Subcutaneous adipose tissue (tissue), 4 donors: ENCODE data around the gene GAPDHS. TPM values are rescaled to one million over a fixed set of nuclear protein-coding genes. Genes with fewer than 3 reads are reported as not detected.

Experiments
- total RNA-seq, 4 donors: library from RNA; depleted of rRNA; stranded (reverse); fragments of >200 nt; gene quantifications; one replicate each; pipeline ENCODE4 v1.1.0, GENCODE V29; 2016
- TF ChIP-seq, protein P1 (sequence below): fragments of 450-650 bp; IDR thresholded peaks from one replicate; pipeline ENCODE4 v1.5.1; 2016; ENCODE audit warnings: low read depth, mild to moderate bottlenecking, control low read depth, antibody characterized with exemption, moderate library complexity

GAPDHS gene
- total RNA-seq, 4 donors from 2014 or later: not detected

DNA sequence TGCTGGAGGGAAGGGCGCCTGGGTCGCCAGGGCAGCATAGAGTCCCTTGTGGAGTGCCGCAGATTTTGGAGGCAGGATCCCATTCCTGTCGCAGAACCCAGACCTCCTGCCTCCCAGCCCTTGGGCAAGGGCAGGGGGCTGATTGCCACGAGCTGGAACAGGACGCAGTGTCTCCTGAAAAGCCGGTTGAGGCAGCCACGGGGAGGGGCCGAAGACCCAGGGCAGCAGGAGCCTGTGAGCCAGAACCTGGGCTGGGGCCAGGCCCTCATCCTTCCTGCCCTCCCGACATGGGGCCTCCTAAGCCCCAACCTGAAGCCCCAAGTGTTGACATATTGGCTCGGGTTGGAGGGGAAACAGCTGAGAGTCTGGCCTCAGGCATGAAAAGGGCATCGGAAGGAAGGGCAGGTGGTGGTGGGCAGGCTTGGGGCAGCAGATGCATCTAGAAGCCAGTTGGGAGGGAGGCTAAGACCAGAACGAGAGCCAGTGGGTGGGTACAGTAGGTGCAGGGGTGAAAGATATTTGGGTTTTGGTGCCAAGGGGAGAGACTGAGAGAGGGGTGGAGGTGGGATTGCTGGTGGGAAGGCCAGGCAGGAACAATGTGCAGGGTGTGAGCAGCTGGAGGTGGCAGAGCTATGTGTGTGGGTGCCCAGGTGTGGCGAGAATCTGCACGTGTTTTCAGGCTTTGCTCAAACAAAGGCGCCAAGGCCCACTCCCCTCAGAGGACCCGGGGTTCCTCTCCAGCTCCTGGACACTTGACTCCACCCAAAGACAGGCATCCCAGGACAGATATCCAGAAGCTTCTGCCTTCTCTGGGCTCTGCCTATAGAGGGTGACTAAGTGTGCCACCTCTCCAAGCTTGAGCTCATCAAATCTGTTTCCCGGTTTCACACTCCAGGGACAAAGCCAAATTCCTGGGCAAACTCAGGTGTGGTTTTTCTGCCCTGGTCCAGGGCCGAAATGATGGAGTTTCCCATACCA lies 3.7 kb upstream of the GAPDHS start:
- TF ChIP-seq, protein P1, sequence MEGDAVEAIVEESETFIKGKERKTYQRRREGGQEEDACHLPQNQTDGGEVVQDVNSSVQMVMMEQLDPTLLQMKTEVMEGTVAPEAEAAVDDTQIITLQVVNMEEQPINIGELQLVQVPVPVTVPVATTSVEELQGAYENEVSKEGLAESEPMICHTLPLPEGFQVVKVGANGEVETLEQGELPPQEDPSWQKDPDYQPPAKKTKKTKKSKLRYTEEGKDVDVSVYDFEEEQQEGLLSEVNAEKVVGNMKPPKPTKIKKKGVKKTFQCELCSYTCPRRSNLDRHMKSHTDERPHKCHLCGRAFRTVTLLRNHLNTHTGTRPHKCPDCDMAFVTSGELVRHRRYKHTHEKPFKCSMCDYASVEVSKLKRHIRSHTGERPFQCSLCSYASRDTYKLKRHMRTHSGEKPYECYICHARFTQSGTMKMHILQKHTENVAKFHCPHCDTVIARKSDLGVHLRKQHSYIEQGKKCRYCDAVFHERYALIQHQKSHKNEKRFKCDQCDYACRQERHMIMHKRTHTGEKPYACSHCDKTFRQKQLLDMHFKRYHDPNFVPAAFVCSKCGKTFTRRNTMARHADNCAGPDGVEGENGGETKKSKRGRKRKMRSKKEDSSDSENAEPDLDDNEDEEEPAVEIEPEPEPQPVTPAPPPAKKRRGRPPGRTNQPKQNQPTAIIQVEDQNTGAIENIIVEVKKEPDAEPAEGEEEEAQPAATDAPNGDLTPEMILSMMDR: no peak

DNA sequence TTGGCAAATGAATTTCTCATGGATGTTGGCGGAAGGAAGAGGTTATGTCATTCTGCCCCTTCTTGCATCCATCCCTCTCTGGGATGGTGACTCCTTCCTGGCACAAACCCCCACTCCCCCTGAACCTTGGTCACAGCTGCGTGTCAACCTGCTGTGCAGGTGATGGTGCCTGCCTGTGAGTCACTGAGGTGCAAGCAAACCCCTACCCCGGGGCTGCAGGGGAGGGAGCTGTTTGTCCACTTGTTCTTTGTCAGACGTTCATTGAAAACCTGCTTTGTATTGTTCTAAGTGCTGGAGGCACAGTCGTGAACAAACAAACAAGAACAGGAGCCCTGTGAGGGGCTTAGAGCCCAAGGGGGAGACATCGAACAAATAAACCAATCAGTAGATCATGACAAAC lies 2.0 kb upstream of the GAPDHS start:
- TF ChIP-seq, protein P1: no peak

DNA sequence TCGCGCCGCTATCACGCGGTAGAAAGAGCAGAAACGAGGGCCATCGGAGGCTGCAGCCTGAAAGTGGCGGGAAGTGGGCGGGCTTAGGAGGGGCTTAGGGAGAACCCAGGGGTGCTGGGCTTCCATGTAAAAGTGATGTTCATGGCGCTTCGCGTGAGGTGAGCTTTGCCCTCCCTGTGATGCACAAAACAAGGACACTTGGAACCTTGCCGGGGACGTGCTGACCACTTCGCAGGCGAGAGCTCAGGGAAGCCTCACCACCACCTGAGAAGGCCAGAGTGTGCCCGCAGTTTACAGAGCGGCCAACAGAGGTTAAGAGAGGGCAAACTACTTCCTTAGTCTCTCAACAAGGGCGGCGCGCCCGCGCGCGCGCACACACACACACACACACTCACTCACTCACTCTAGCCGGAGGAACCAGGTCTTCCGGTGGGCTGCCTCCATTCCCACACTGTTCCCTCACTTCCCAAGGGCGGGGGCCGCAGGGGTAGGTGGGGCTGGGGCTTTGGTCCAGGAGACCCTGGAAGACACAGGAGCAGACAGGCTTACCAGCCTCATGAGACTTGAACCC lies 651 bp downstream of the GAPDHS start:
- TF ChIP-seq, protein P1: no peak

DNA sequence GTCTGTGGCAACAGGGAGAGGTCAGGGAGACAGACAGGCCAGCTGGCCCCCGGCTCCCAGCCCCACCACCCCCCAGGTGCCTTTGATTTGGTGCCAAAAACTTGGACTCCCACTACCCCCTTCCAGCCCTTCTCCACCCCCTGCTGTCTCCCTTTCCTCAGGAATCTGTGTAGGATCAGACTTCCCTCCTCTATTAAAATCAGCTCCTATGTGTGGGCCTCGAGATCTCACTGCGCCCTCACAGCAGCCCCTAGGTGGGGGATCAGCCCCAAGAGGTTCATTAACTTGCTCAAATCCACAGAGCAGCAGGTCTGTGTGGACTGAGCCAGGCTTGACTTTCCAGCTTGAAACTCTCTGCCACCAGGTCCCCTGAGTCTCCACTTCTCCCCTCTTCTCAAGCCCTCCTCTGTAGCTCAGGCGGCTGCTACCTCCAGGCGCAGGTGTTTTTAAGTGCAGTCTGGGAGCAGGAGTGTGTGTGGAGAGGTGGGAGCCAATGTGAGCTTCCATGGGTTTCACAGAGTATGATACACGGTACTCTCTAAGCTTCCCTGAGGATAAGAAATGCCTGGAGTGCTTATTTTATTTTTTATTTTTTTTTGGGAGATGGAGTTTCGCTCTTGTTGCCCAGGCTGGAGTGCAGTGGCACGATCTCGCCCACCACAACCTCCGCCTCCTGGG lies 1.7 kb downstream of the GAPDHS start:
- TF ChIP-seq, protein P1: no peak

DNA sequence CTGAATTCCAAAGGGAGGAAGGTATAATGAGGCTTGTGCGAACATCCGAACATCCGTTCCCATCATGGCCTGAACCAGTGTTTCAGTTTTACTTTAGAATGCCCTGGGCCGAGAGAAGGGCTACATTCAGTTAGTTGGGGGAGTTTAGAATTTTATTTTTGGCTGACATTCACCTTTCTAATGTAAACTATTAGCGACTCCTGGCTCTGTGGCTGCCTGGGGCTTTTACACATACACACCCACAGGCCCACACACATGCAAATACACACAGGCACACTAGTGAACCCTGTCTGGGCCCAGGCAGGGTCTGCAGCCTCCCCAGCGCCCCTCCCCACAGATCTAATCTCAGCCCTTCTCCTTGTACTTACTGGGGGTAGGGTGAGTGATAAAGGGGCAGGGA lies 6.1 kb downstream of the GAPDHS start:
- TF ChIP-seq, protein P1: no peak

DNA sequence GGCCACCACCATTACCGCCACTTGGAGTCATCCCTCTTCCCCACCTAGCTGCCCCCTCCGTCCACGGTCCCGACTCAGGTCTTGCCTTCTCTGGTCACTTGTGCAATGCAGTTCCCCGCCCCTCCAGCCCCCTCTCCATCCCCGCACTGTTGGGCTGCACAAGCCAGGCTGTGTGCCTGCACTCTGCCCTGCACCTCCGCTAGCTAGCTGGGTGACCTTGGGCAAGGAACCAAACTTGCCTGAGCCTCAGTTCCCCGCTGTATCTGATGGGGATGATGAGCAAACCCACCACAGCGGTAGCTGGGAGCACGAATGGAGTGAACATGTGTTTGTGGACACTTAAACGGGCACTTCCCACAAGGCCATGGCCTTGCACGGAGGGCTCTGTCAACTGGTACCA lies 6.6 kb downstream of the GAPDHS start:
- TF ChIP-seq, protein P1: no peak
